Measurements from ENCODE around the gene PGAP1. TPM values are rescaled to one million over a fixed set of nuclear protein-coding genes. Genes with fewer than 3 reads are reported as not detected.

Gene PGAP1
- total RNA-seq, 1 experiment from 2014 or later = 21.0 TPM

- Histone ChIP-seq H3K18ac (ENCODE audit: insufficient read length, low read depth, low read length) (no peak overlapping the region), H3K79me2 (ENCODE audit: insufficient read depth, low read length) (no peaks in the 10 kb centered on the region), H3K4ac (ENCODE audit: low read depth, low read length) (no peak overlapping the region), H2BK12ac (ENCODE audit: insufficient read length, low read depth, low read length) (no peak overlapping the region), H3K27me3 (ENCODE audit: insufficient read depth, low read length) (no peaks in the 10 kb centered on the region), H3K27ac (ENCODE audit: insufficient read length, low read depth, low read length) (no peak overlapping the region), H2AFZ (ENCODE audit: low read length) (no peak overlapping the region), H2BK5ac (ENCODE audit: insufficient read length, low read length) (no peak overlapping the region), H3K4me2 (ENCODE audit: insufficient read depth, insufficient read length, low read length) (no peak overlapping the region), H3K23ac (ENCODE audit: insufficient read length, low read depth, low read length) (no peak overlapping the region), H3K23me2 (ENCODE audit: insufficient read length, low read depth, low read length, poor library complexity, severe bottlenecking) (no peaks in the 10 kb centered on the region), H3K9me3 (ENCODE audit: control insufficient read depth, low read depth, low read length) (no peaks in the 10 kb centered on the region), H3K56ac (ENCODE audit: insufficient read length, low read depth, low read length) (no peak overlapping the region), H4K5ac (ENCODE audit: insufficient read length, low read depth, low read length) (no peak overlapping the region), H3K4me1 (ENCODE audit: insufficient read depth, low read length) (peaks cover 4% of the 10 kb centered on the region; the same call in 1 of the 2 replicates), H3T11ph (ENCODE audit: low read length) (no peak overlapping the region), H4K91ac (ENCODE audit: insufficient read length, low read depth, low read length) (no peak overlapping the region), H2BK120ac (ENCODE audit: low read depth, low read length, poor library complexity, severe bottlenecking) (no peak overlapping the region), H2BK15ac (ENCODE audit: low read depth, low read length) (no peak overlapping the region), H3K14ac (ENCODE audit: insufficient read depth, low read length) (no peak overlapping the region), H4K20me1 (ENCODE audit: control insufficient read depth, insufficient read depth, insufficient read length) (no peaks in the 10 kb centered on the region), H3K79me1 (ENCODE audit: insufficient read depth, low read depth, low read length, poor library complexity, severe bottlenecking) (no peaks in the 10 kb centered on the region), H3K9ac (ENCODE audit: extremely low read depth, insufficient read length, low read length) (no peak overlapping the region), H2BK20ac (ENCODE audit: low read depth, low read length, poor library complexity, severe bottlenecking) (no peak overlapping the region), H2AK5ac (ENCODE audit: insufficient read length, low read length) (no peak overlapping the region), H4K8ac (replicated peaks; ENCODE audit: insufficient read length, low read depth, low read length) (no peak overlapping the region)
- H3K27me3 Mint-ChIP-seq (ENCODE audit: low read depth) = no peaks in the 10 kb centered on the region
- H3K4me1 Mint-ChIP-seq = peaks cover 34 to 38% of the 10 kb centered on the region in 2 experiments
- H3K4me3 Mint-ChIP-seq = no peak overlapping the region
- TF ChIP-seq CTCF (conservative IDR thresholded peaks at IDR 0.05) = no peak
- peak overlapping the region in 2 of 3 experiments; percentile 20 to 92; a peak in 3 of 7 replicates for H3K27ac Mint-ChIP-seq
- WGBS (ENCODE audit: extremely low coverage, insufficient read length, low lambda C conversion rate) = no CpG with 5 or more reads among the region's 1 CpG
- no peaks in the 10 kb centered on the region for H3K36me3 Mint-ChIP-seq (ENCODE audit: insufficient read depth in 1 of 3, low read depth in 3 of 3)
- DNase-seq = no peak
- H3K9me3 Mint-ChIP-seq = no peaks in the 10 kb centered on the region; a peak in 1 of 5 replicates
Measured at GRCh38 chr2:196957881-196958525, 31.5 kb upstream of the PGAP1 start.
